Fibroblast of lung (primary cell): ENCODE data around the gene STKLD1. TPM values are rescaled to one million over a fixed set of nuclear protein-coding genes. Genes with fewer than 3 reads are reported as not detected.

Source experiments
- DNase-seq, 2 donors: peaks; one replicate each; pipeline versions ENCODE4 v3.0.0 to v3.0.0-alpha.2; 2010; ENCODE audit warnings: low read depth in 2 of 2
- H2AFZ ChIP-seq: 2 replicates; pipeline ENCODE4 v1.5.1; 2012; ENCODE audit warnings: low read length, control low read depth, inconsistent platforms
- H3K27ac ChIP-seq: 2 replicates; pipeline ENCODE4 v1.5.1; 2011; ENCODE audit warnings: low read length, control low read depth; ENCODE audit not compliant: insufficient read depth
- H3K27me3 ChIP-seq: 2 replicates; pipeline ENCODE4 v1.5.1; 2011; ENCODE audit warnings: mild to moderate bottlenecking, low read length; ENCODE audit not compliant: control insufficient read depth, insufficient read depth
- H3K36me3 ChIP-seq: 2 replicates; pipeline ENCODE4 v1.5.1; 2011; ENCODE audit warnings: low read length; ENCODE audit not compliant: control insufficient read depth, insufficient read depth
- H3K4me1 ChIP-seq: 2 replicates; pipeline ENCODE4 v1.5.1; 2011; ENCODE audit warnings: low read length; ENCODE audit not compliant: control insufficient read depth, insufficient read depth; ENCODE audit errors: extremely low read depth
- H3K4me2 ChIP-seq: 2 replicates; pipeline ENCODE4 v1.5.1; 2011; ENCODE audit warnings: low read length, control low read depth; ENCODE audit not compliant: insufficient read depth; ENCODE audit errors: extremely low read depth
- H3K4me3 ChIP-seq, 4 experiments: fragments of 200-600 bp in 1 of 4; sonication (generic) in 1 of 4; replicated peaks in 1 of 4; 2 replicates each; pipeline ENCODE4 v1.5.1; 2011 to 2016; ENCODE audit warnings: low read length in 4 of 4, low read depth in 3 of 4, mild to moderate bottlenecking in 3 of 4, control low read depth in 2 of 4, inconsistent platforms in 1 of 4, mixed read lengths in 1 of 4; ENCODE audit not compliant: insufficient read depth in 1 of 4; ENCODE audit errors: control extremely low read depth in 1 of 4
- H3K79me2 ChIP-seq: 2 replicates; pipeline ENCODE4 v1.5.1; 2012; ENCODE audit warnings: mild to moderate bottlenecking, low read length, inconsistent platforms; ENCODE audit not compliant: control insufficient read depth, insufficient read depth
- H3K9ac ChIP-seq: 2 replicates; pipeline ENCODE4 v1.5.1; 2011; ENCODE audit warnings: mild to moderate bottlenecking, low read length, control low read depth; ENCODE audit not compliant: insufficient read depth
- H3K9me3 ChIP-seq: 2 replicates; pipeline ENCODE4 v1.5.1; 2012; ENCODE audit warnings: low read depth, low read length; ENCODE audit not compliant: control insufficient read depth, insufficient read depth
- H4K20me1 ChIP-seq: 2 replicates; pipeline ENCODE4 v1.5.1; 2011; ENCODE audit warnings: low read length; ENCODE audit not compliant: control insufficient read depth, insufficient read depth; ENCODE audit errors: extremely low read depth
- CTCF ChIP-seq, 2 donors: IDR thresholded peaks in 1 of 2; conservative IDR thresholded peaks in 1 of 2; 1 replicate in 1 of 2; 2 replicates in 1 of 2; pipeline ENCODE4 v1.5.1; 2011 to 2012; ENCODE audit warnings: low read length in 2 of 2, control low read depth in 1 of 2, inconsistent platforms in 1 of 2, low read depth in 1 of 2, mild to moderate bottlenecking in 1 of 2
- EZH2 ChIP-seq: IDR thresholded peaks from 2 replicates; pipeline ENCODE4 v1.5.1; 2012; ENCODE audit warnings: low read length, control low read depth, mild to moderate bottlenecking; ENCODE audit errors: missing control alignments
- polyA plus RNA-seq, 2 donors: library from polyadenylated mRNA; depleted of rRNA in 1 of 2; stranded (reverse) in 1 of 2; unstranded in 1 of 2; fragments of >200 nt; gene quantifications; 2 replicates each; pipeline ENCODE4 v1.2.1, GENCODE V29; 2011 to 2012; ENCODE audit warnings: missing spikeins in 1 of 2
- total RNA-seq: library from RNA; depleted of rRNA; stranded (reverse); fragments of >200 nt; gene quantifications from 2 replicates; pipeline ENCODE4 v1.2.1, GENCODE V29; 2014

STKLD1 gene
- total and polyA plus RNA-seq, 2 donors (not counting 1 experiment from before 2014, with no cell fraction given), result 0.79 to 0.99 TPM

- TF ChIP-seq CTCF (conservative IDR thresholded peaks at IDR 0.05 in 1 of 2, IDR thresholded peaks at IDR 0.05 in 1 of 2; ENCODE audit: low read depth in 1 of 2, low read length in 2 of 2), result no peak
- no peak overlapping the region for H3K27ac ChIP-seq
- no peaks in the 10 kb centered on the region for H3K79me2 ChIP-seq
- H2AFZ ChIP-seq, result no peak overlapping the region
- H3K27me3 ChIP-seq, result peaks cover 4% of the 10 kb centered on the region
- no peak for DNase-seq
- no peak overlapping the region for H3K9ac ChIP-seq
- H3K4me1 ChIP-seq, result no peaks in the 10 kb centered on the region
- no peak overlapping the region for H3K4me2 ChIP-seq
- H3K9me3 ChIP-seq, result no peaks in the 10 kb centered on the region
- no peak overlapping the region for H3K4me3 ChIP-seq
- H4K20me1 ChIP-seq, result no peaks in the 10 kb centered on the region
- H3K36me3 ChIP-seq, result no peaks in the 10 kb centered on the region
Measured at GRCh38 chr9:133385452-133385851, 9.3 kb downstream of the STKLD1 start.

- H4K20me1 ChIP-seq, result no peaks in the 10 kb centered on the region
- no peak overlapping the region for H3K4me2 ChIP-seq
- no peak overlapping the region for H3K9ac ChIP-seq
- no peak overlapping the region for H3K4me3 ChIP-seq
- TF ChIP-seq EZH2, result no peak
- TF ChIP-seq CTCF (conservative IDR thresholded peaks at IDR 0.05 in 1 of 2, IDR thresholded peaks at IDR 0.05 in 1 of 2; ENCODE audit: low read depth in 1 of 2, low read length in 2 of 2), result no peak
- DNase-seq, result no peak
- no peaks in the 10 kb centered on the region for H3K9me3 ChIP-seq
- H3K79me2 ChIP-seq, result no peaks in the 10 kb centered on the region
- H3K27ac ChIP-seq, result no peak overlapping the region
- H3K36me3 ChIP-seq, result no peaks in the 10 kb centered on the region
- peaks cover 4% of the 10 kb centered on the region for H3K27me3 ChIP-seq
- no peak overlapping the region for H2AFZ ChIP-seq
- H3K4me1 ChIP-seq, result no peaks in the 10 kb centered on the region
Measured at GRCh38 chr9:133386338-133386737, 10.2 kb downstream of the STKLD1 start.

DNA sequence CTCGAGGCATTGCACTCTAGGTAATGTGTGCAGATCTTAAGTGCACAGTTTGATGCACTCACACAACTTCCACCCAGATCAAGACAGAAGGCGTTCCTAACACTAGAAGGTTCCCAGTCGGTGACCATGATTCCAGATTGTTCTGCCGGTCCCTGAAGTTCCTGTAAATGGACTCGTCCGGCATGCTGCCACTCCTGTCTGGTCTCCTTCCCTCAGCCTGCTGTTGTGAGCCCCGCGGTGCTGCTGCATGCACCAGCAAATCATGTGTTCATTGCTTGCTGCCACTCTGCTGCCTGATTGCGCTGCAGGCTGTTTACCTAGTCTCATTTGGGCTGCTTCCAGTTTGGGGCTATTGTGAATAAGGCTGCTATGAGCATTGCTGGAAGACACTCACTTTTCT, 11.5 kb downstream of the STKLD1 start:
- H3K36me3 ChIP-seq, result no peaks in the 10 kb centered on the region
- H4K20me1 ChIP-seq, result no peaks in the 10 kb centered on the region
- H3K9me3 ChIP-seq, result no peaks in the 10 kb centered on the region
- DNase-seq, result no peak
- H3K27me3 ChIP-seq, result peaks cover 4% of the 10 kb centered on the region
- no peak overlapping the region for H2AFZ ChIP-seq
- no peak for TF ChIP-seq CTCF (conservative IDR thresholded peaks at IDR 0.05 in 1 of 2, IDR thresholded peaks at IDR 0.05 in 1 of 2; ENCODE audit: low read depth in 1 of 2, low read length in 2 of 2)
- TF ChIP-seq EZH2, result no peak
- no peak overlapping the region for H3K27ac ChIP-seq
- no peak overlapping the region for H3K4me3 ChIP-seq
- no peak overlapping the region for H3K9ac ChIP-seq
- H3K4me1 ChIP-seq, result no peaks in the 10 kb centered on the region
- no peaks in the 10 kb centered on the region for H3K79me2 ChIP-seq
- no peak overlapping the region for H3K4me2 ChIP-seq
